GM23338 (cell line): Measurements from ENCODE around the gene STXBP5. TPM values are rescaled to one million over a fixed set of nuclear protein-coding genes. Genes with fewer than 3 reads are reported as not detected.

Source experiments
- ATAC-seq: fragments of 200-7000 bp; cut with Tn5 transposase; 3 replicates; pipeline ENCODE4 v1.9.1; 2020
- DNase-seq: peaks from one replicate; pipeline ENCODE4 v3.0.0-alpha.2; 2015; ENCODE audit warnings: low spot score
- H2AFZ ChIP-seq: fragments of 200-600 bp; sonication (generic); 2 replicates; pipeline ENCODE4 v1.8.0; 2016; ENCODE audit warnings: antibody characterized with exemption, mild to moderate bottlenecking, moderate library complexity
- H3F3A ChIP-seq: fragments of 200-600 bp; sonication (generic); replicated peaks from 2 replicates; pipeline ENCODE4 v1.8.0; 2017; ENCODE audit warnings: antibody characterized with exemption, mixed run types, low read depth
- H3K27ac ChIP-seq: fragments of 200-600 bp; sonication (generic); 2 replicates; pipeline ENCODE4 v1.6.1; 2016; ENCODE audit warnings: low read depth
- H3K27me3 ChIP-seq: fragments of 200-600 bp; sonication (generic); 2 replicates; pipeline ENCODE4 v1.8.0; 2016; ENCODE audit warnings: mild to moderate bottlenecking, mixed run types, moderate library complexity; ENCODE audit not compliant: insufficient read depth
- H3K36me3 ChIP-seq: fragments of 200-600 bp; sonication (generic); 2 replicates; pipeline ENCODE4 v1.8.0; 2016; ENCODE audit warnings: mild to moderate bottlenecking; ENCODE audit not compliant: insufficient read depth
- H3K4me1 ChIP-seq: fragments of 200-600 bp; sonication (generic); 2 replicates; pipeline ENCODE4 v1.8.0; 2016; ENCODE audit warnings: mild to moderate bottlenecking, moderate library complexity; ENCODE audit not compliant: insufficient read depth
- H3K4me2 ChIP-seq: fragments of 200-600 bp; sonication (generic); 2 replicates; pipeline ENCODE4 v1.7.1; 2017; ENCODE audit warnings: mixed run types
- H3K4me3 ChIP-seq: fragments of 200-600 bp; sonication (generic); 2 replicates; pipeline ENCODE4 v1.6.1; 2016; ENCODE audit warnings: mixed run types
- H3K79me2 ChIP-seq: fragments of 200-600 bp; sonication (generic); replicated peaks from 2 replicates; pipeline ENCODE4 v1.8.0; 2017; ENCODE audit warnings: mild to moderate bottlenecking; ENCODE audit not compliant: insufficient read depth
- H3K9me2 ChIP-seq: fragments of 200-600 bp; sonication (generic); 2 replicates; pipeline ENCODE4 v1.8.0; 2017; ENCODE audit not compliant: insufficient read depth
- H4K20me1 ChIP-seq: fragments of 200-600 bp; sonication (generic); replicated peaks from 2 replicates; pipeline ENCODE4 v1.8.0; 2017; ENCODE audit warnings: mild to moderate bottlenecking; ENCODE audit not compliant: insufficient read depth
- H3K27ac Mint-ChIP-seq: 2 replicates; pipeline ENCODE4 v1.8.0; 2020; ENCODE audit warnings: inconsistent platforms, mild to moderate bottlenecking, moderate library complexity, mixed read lengths
- H3K27me3 Mint-ChIP-seq: 3 replicates; pipeline ENCODE4 v1.8.0; 2022; ENCODE audit warnings: low read depth, mild to moderate bottlenecking, moderate library complexity, mixed read lengths, inconsistent platforms; ENCODE audit not compliant: insufficient read depth, poor library complexity
- H3K36me3 Mint-ChIP-seq: 3 replicates; pipeline ENCODE4 v1.8.0; 2021; ENCODE audit warnings: low read depth, mild to moderate bottlenecking, inconsistent platforms, moderate library complexity, mixed read lengths
- H3K4me1 Mint-ChIP-seq: 3 replicates; pipeline ENCODE4 v1.8.0; 2020; ENCODE audit warnings: mild to moderate bottlenecking, inconsistent platforms, mixed read lengths
- H3K4me3 Mint-ChIP-seq: 3 replicates; pipeline ENCODE4 v1.8.0; 2021; ENCODE audit warnings: moderate library complexity, mild to moderate bottlenecking, inconsistent platforms, mixed read lengths
- H3K9me3 Mint-ChIP-seq: 3 replicates; pipeline ENCODE4 v1.8.0; 2020; ENCODE audit warnings: moderate library complexity, mild to moderate bottlenecking, inconsistent platforms, mixed read lengths
- CTCF ChIP-seq, 2 experiments: fragments of 200-600 bp in 1 of 2; sonication (generic) in 1 of 2; conservative IDR thresholded peaks; 2 replicates each; pipeline versions ENCODE4 v1.5.1 to v1.6.1; 2016 to 2017; ENCODE audit warnings: antibody characterized with exemption in 2 of 2, low read depth in 2 of 2, mild to moderate bottlenecking in 2 of 2, moderate library complexity in 1 of 2
- EZH2 ChIP-seq: fragments of 200-600 bp; sonication (generic); IDR thresholded peaks from one replicate; pipeline ENCODE4 v1.8.0; 2017; ENCODE audit warnings: antibody characterized with exemption, mild to moderate bottlenecking, low read depth; ENCODE audit not compliant: unreplicated experiment
- EZH2phosphoT487 ChIP-seq: fragments of 200-600 bp; sonication (generic); IDR thresholded peaks from one replicate; pipeline ENCODE4 v1.8.1; 2018; ENCODE audit warnings: antibody characterized with exemption; ENCODE audit not compliant: unreplicated experiment
- POLR2AphosphoS5 ChIP-seq: IDR thresholded peaks from 2 replicates; pipeline ENCODE4 v1.6.1; 2016; ENCODE audit warnings: antibody characterized with exemption, low read depth
- REST ChIP-seq: IDR thresholded peaks from one replicate; pipeline ENCODE4 v1.6.1; 2018; ENCODE audit warnings: antibody characterized with exemption; ENCODE audit not compliant: unreplicated experiment
- STAT1 ChIP-seq: IDR thresholded peaks from one replicate; pipeline ENCODE4 v1.6.1; 2016; ENCODE audit warnings: antibody characterized with exemption; ENCODE audit not compliant: unreplicated experiment
- ZNF114 ChIP-seq: fragments of 250-450 bp; sonication (Bioruptor Pico); IDR thresholded peaks from 2 replicates; pipeline ENCODE4 v1.5.0; 2020; ENCODE audit warnings: mild to moderate bottlenecking, moderate library complexity
- ZNF331 ChIP-seq: fragments of 250-450 bp; sonication (Bioruptor Pico); IDR thresholded peaks from 2 replicates; pipeline ENCODE4 v1.5.0; 2020; ENCODE audit warnings: low read depth, mild to moderate bottlenecking, moderate library complexity
- ZNF462 ChIP-seq: fragments of 250-450 bp; sonication (Bioruptor Pico); IDR thresholded peaks from 2 replicates; pipeline ENCODE4 v1.5.0; 2020; ENCODE audit warnings: mild to moderate bottlenecking, moderate library complexity
- polyA plus RNA-seq: library from polyadenylated mRNA; unstranded; fragments of >200 nt; fragmentation: Nextera tagmentation; extraction: Ambion mirVana; gene quantifications from 2 replicates; pipeline ENCODE4 v1.2.1, GENCODE V29; 2016
- total RNA-seq: library from RNA; depleted of rRNA; stranded (reverse); fragments of >200 nt; shearing (Covaris generic); gene quantifications from 2 replicates; pipeline ENCODE4 v1.2.3, GENCODE V29; 2014

STXBP5 gene
- total and polyA plus RNA-seq, 2 experiments from 2014 or later = 3.9 to 17.8 TPM

DNA sequence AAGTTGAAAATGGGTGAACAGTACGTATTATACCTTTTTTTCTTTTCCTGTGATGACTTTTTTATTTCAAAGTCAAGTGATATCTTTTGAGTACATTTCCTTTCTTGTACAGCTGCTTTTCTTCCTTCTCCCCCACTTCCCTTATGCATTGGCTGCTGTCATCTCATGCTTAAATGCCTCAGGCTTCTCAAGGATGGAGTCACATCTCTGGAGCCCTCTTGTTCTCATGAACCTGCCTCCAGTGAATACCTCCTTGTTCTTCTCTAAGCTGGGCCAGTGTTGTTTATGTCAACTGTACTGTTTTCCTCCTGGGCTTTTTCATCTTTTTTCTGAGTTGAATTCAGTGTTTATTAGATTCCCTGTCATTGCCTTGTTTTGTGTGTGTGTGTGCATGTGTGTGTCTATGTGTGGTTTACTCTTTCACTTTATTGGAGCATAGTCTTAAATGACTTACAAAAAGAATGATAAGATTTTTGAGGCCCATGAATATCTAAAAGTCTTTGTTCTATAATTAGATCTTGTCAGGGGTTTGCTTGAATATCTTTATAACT lies 23.6 kb downstream of the STXBP5 start (continued):
- no peak for TF ChIP-seq REST

- ATAC-seq (no peak), DNase-seq (no peak)
- Histone ChIP-seq H3K27ac (no peak overlapping the region), H3K9me2 (no peaks in the 10 kb centered on the region), H3K36me3 (no peaks in the 10 kb centered on the region), H2AFZ (no peak overlapping the region), H3K79me2 (peaks cover 8% of the 10 kb centered on the region), H3F3A (no peaks in the 10 kb centered on the region), H3K4me2 (no peak overlapping the region), H3K4me1 (peaks cover 25% of the 10 kb centered on the region), H3K4me3 (no peak overlapping the region), H4K20me1 (no peaks in the 10 kb centered on the region), H3K27me3 (no peaks in the 10 kb centered on the region)
- Mint-ChIP-seq H3K27ac (no peak overlapping the region), H3K4me1 (peaks cover 25% of the 10 kb centered on the region), H3K4me3 (no peak overlapping the region), H3K27me3 (no peaks in the 10 kb centered on the region), H3K36me3 (no peaks in the 10 kb centered on the region), H3K9me3 (no peaks in the 10 kb centered on the region)
- TF ChIP-seq EZH2phosphoT487 = no peak
- no peak for TF ChIP-seq EZH2
- no peak for TF ChIP-seq STAT1
- TF ChIP-seq POLR2AphosphoS5 = no peak
- TF ChIP-seq ZNF331 (CRISPR knock-in tag) = no peak
- no peak for TF ChIP-seq ZNF462 (CRISPR knock-in tag)
- no peak for TF ChIP-seq CTCF (conservative IDR thresholded peaks at IDR 0.05; ENCODE audit: low read depth in 2 of 2)
- no peak for TF ChIP-seq ZNF114 (CRISPR knock-in tag)
- no peak for TF ChIP-seq REST
These were observed 27.4 kb downstream of the STXBP5 start for GRCh38 chr6:147231589-147231988.
